ENCODE data around the gene CEACAM4.
"Not testable (repeated sequence)": the region's sequence is repeated elsewhere in the genome, so short reads cannot be mapped to it uniquely, and the experiment has no call there.

Gene CEACAM4

DNA sequence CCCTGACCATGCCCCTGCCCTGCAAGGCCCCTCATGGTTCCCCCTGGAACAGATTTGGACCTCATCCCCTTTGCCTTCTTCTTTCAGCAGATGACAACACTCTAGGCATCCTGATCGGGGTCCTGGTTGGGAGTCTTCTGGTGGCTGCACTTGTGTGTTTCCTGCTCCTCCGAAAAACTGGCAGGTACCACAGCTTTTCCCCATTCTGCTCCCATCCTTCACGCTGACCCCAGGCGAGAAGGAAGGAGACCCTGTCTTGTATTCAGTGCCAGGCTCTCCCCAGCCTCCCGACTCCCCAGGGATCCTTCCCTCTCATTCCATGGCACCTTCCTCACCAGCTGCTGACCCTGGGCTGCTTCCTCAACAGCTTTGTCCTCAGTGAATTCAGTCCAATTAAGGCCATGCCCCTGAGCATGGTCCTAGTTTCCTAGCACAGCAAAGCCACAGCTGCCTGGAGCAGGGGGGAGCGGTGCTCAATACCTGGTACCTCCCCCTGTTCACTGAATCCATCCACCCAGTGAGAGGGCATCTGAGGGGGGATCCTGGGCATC, 42.5 kb downstream of the CEACAM4 start:
- no peaks in the 10 kb centered on the region for H3F3A ChIP-seq (ENCODE audit: low read depth)
- no peak overlapping the region for H3K4me3 ChIP-seq (ENCODE audit: low read length, poor library complexity, severe bottlenecking)
- H3K4me1 ChIP-seq (ENCODE audit: insufficient read depth, low read length, poor library complexity, severe bottlenecking), result no peaks in the 10 kb centered on the region
- TF ChIP-seq EZH2phosphoT487 (IDR thresholded peaks at IDR 0.05; ENCODE audit: borderline replicate concordance), result no peak
- TF ChIP-seq, protein P1, sequence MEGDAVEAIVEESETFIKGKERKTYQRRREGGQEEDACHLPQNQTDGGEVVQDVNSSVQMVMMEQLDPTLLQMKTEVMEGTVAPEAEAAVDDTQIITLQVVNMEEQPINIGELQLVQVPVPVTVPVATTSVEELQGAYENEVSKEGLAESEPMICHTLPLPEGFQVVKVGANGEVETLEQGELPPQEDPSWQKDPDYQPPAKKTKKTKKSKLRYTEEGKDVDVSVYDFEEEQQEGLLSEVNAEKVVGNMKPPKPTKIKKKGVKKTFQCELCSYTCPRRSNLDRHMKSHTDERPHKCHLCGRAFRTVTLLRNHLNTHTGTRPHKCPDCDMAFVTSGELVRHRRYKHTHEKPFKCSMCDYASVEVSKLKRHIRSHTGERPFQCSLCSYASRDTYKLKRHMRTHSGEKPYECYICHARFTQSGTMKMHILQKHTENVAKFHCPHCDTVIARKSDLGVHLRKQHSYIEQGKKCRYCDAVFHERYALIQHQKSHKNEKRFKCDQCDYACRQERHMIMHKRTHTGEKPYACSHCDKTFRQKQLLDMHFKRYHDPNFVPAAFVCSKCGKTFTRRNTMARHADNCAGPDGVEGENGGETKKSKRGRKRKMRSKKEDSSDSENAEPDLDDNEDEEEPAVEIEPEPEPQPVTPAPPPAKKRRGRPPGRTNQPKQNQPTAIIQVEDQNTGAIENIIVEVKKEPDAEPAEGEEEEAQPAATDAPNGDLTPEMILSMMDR (conservative IDR thresholded peaks at IDR 0.05; ENCODE audit: low read length), result no peak
- no peaks in the 10 kb centered on the region for H3K79me2 ChIP-seq (ENCODE audit: insufficient read depth, low read length)
- no peaks in the 10 kb centered on the region for H4K20me1 ChIP-seq (ENCODE audit: insufficient read depth, low read length, poor library complexity, severe bottlenecking)
- no peaks in the 10 kb centered on the region for H3K9me2 ChIP-seq (replicated peaks; ENCODE audit: low read depth, low read length)
- no peak overlapping the region for H3K4me2 ChIP-seq (ENCODE audit: low read depth, low read length, poor library complexity, severe bottlenecking)
- H3K9me3 ChIP-seq (ENCODE audit: insufficient read depth, low read depth, low read length), result peaks cover 10% of the 10 kb centered on the region; the same call in 1 of the 2 replicates
- H2AFZ ChIP-seq (ENCODE audit: low read length), result no peak overlapping the region
- H3K9ac ChIP-seq (ENCODE audit: low read depth, low read length, poor library complexity, severe bottlenecking), result no peak overlapping the region
- no peaks in the 10 kb centered on the region for H3K27me3 ChIP-seq (ENCODE audit: insufficient read depth, low read length, poor library complexity, severe bottlenecking)
- no peaks in the 10 kb centered on the region for H3K36me3 ChIP-seq (ENCODE audit: insufficient read depth, low read length)

DNA sequence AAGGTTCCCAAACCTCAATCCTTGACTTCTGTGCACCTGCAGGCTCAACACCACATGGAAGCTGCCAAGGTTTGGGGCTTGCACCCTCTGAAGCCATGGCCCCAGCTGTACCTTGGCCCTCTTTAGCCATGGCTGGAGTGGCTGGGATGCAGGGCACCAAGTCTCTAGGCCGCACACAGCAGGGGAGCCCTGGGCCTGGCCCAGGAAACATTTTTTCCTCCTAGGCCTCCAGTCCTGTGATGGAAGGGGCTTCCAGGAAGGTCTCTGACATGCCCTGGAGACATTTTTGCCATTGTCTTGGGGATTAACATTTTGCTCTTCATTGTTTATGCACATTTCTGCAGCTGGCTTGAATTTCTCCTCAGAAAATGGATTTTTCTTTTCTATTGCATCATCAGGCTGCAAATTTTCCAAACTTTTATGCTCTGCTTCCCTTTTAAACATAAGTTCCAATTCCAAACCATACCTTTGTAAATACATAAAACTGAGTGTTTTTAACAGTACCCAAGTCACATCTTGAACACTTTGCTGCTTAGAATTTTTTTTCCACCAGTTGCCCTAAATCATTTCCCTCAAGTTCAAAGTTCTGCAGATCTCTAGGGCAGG, 44.2 kb downstream of the CEACAM4 start:
- H3K27me3 ChIP-seq (ENCODE audit: insufficient read depth, low read length, poor library complexity, severe bottlenecking); H3F3A ChIP-seq (ENCODE audit: low read depth): not testable (repeated sequence)

DNA sequence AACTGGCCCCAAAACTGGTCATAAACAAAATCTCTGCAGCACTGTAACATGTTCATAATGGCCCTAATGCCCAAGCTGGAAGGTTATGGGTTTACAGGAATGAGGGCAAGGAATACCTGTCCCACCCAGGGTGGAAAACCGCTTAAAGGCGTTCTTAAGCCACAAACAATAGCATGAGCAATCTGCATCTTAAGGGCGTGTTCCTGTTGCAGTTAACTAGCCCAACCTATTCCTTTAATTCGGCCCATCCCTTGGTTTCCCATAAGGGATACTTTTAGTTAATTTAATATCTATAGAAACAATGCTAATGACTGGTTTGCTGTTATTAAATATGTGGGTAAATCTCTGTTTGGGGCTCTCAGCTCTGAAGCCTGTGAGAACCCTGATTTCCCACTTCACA, 45.8 kb downstream of the CEACAM4 start:
- not testable (repeated sequence) for H3K79me2 ChIP-seq (ENCODE audit: insufficient read depth, low read length); H3K4me2 ChIP-seq (ENCODE audit: low read depth, low read length, poor library complexity, severe bottlenecking); H3K9ac ChIP-seq (ENCODE audit: low read depth, low read length, poor library complexity, severe bottlenecking); H2AFZ ChIP-seq (ENCODE audit: low read length); H3K4me3 ChIP-seq (ENCODE audit: low read length, poor library complexity, severe bottlenecking); H3F3A ChIP-seq (ENCODE audit: low read depth); H3K27me3 ChIP-seq (ENCODE audit: insufficient read depth, low read length, poor library complexity, severe bottlenecking); H3K9me3 ChIP-seq (ENCODE audit: insufficient read depth, low read depth, low read length); H3K36me3 ChIP-seq (ENCODE audit: insufficient read depth, low read length); H4K20me1 ChIP-seq (ENCODE audit: insufficient read depth, low read length, poor library complexity, severe bottlenecking); H3K9me2 ChIP-seq (replicated peaks; ENCODE audit: low read depth, low read length)
- H3K4me1 ChIP-seq (ENCODE audit: insufficient read depth, low read length, poor library complexity, severe bottlenecking), result peaks cover 28% of the 10 kb centered on the region

More for the DNA sequence above, 44.2 kb downstream of the CEACAM4 start:
- H3K9me3 ChIP-seq (ENCODE audit: insufficient read depth, low read depth, low read length); H2AFZ ChIP-seq (ENCODE audit: low read length); H3K9ac ChIP-seq (ENCODE audit: low read depth, low read length, poor library complexity, severe bottlenecking); H3K4me2 ChIP-seq (ENCODE audit: low read depth, low read length, poor library complexity, severe bottlenecking); H4K20me1 ChIP-seq (ENCODE audit: insufficient read depth, low read length, poor library complexity, severe bottlenecking); H3K9me2 ChIP-seq (replicated peaks; ENCODE audit: low read depth, low read length); H3K36me3 ChIP-seq (ENCODE audit: insufficient read depth, low read length); H3K79me2 ChIP-seq (ENCODE audit: insufficient read depth, low read length); H3K4me3 ChIP-seq (ENCODE audit: low read length, poor library complexity, severe bottlenecking): not testable (repeated sequence)
- peaks cover 12% of the 10 kb centered on the region for H3K4me1 ChIP-seq (ENCODE audit: insufficient read depth, low read length, poor library complexity, severe bottlenecking)

DNA sequence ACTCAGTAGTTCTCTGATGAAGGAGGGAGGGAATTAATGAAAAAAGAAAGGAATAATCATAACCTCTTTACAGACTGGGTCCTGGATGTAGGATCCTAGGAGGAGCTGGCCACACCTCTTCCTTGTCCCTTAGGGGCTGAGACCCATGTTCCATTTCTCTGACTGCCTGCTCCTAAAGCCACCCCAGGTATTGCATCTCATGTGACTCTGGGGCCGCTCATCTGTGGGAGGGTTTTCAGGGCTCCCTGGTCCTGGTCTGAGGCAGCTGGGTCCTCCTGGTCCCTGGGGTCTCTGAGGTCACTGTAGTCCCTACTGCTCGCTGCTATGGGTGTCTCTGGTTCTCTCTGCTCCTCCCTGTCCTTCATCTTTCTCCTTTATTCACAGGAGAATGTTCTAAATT, 48.0 kb downstream of the CEACAM4 start:
- Histone ChIP-seq H3K79me2 (ENCODE audit: insufficient read depth, low read length) (no peaks in the 10 kb centered on the region), H3K9ac (ENCODE audit: low read depth, low read length, poor library complexity, severe bottlenecking) (no peak overlapping the region), H3K9me3 (ENCODE audit: insufficient read depth, low read depth, low read length) (peaks cover 10% of the 10 kb centered on the region; the same call in 1 of the 2 replicates), H3K9me2 (replicated peaks; ENCODE audit: low read depth, low read length) (no peaks in the 10 kb centered on the region), H3F3A (ENCODE audit: low read depth) (no peaks in the 10 kb centered on the region), H3K4me2 (ENCODE audit: low read depth, low read length, poor library complexity, severe bottlenecking) (peak overlapping the region; percentile 81), H4K20me1 (ENCODE audit: insufficient read depth, low read length, poor library complexity, severe bottlenecking) (no peaks in the 10 kb centered on the region), H3K4me3 (ENCODE audit: low read length, poor library complexity, severe bottlenecking) (no peak overlapping the region), H3K27me3 (ENCODE audit: insufficient read depth, low read length, poor library complexity, severe bottlenecking) (no peaks in the 10 kb centered on the region), H3K36me3 (ENCODE audit: insufficient read depth, low read length) (no peaks in the 10 kb centered on the region), H3K4me1 (ENCODE audit: insufficient read depth, low read length, poor library complexity, severe bottlenecking) (peaks cover 34% of the 10 kb centered on the region), H2AFZ (ENCODE audit: low read length) (no peak overlapping the region)
- TF ChIP-seq, protein P1 (conservative IDR thresholded peaks at IDR 0.05; ENCODE audit: low read length), result no peak
- TF ChIP-seq EZH2phosphoT487 (IDR thresholded peaks at IDR 0.05; ENCODE audit: borderline replicate concordance), result no peak
